Hematopoietic multipotent progenitor cell treated with erythropoietin and hydrocortisone succinate and interleukin-3 and kit ligand, for 6 days (in vitro differentiated cells): Measurements from ENCODE around the gene FAM135A.
"Not testable (repeated sequence)": the region's sequence is repeated elsewhere in the genome, so short reads cannot be mapped to it uniquely, and the experiment has no call there.

ENCODE experiments used
- DNase-seq: peaks from one replicate; pipeline ENCODE4 v3.0.0-alpha.2; 2015

Gene FAM135A

DNA sequence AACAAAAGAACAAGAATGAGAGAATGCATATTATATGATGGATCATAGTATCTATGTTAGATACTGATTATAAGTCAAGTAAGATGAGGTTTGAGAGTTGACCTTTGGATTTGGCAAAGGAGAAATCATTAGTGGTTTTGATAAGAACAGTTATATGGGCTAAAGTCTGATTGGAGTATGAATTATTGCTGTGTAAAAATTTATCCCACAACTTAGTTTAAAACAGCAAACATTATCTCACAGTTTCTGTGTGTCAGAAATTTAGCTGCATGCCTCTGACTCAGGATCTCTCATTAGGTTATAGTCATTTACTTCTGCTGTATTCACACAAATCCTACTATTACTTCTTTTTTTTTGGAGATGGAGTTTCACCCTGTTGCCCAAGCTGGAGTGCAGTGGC lies 56.7 kb downstream of the FAM135A start:
- no peak for DNase-seq

DNA sequence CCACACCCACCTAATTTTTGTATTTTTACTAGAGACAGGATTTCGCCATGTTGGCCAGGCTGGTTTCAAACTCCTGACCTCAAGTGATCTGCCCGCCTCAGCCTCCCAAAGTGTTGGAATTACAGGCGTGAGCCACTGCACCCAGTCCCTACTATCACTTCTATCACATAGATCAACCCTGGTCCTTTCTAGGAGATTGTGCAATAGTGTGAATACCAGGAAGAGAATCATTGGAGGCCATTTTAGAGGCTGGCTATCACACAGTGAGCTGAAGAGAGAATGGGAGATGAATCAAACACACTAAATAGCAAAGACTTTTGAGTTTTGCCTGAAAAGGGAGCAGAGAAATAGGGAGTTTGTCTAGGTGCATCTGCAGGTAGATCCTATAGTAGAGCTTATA lies 57.2 kb downstream of the FAM135A start:
- not testable (repeated sequence) for DNase-seq

DNA sequence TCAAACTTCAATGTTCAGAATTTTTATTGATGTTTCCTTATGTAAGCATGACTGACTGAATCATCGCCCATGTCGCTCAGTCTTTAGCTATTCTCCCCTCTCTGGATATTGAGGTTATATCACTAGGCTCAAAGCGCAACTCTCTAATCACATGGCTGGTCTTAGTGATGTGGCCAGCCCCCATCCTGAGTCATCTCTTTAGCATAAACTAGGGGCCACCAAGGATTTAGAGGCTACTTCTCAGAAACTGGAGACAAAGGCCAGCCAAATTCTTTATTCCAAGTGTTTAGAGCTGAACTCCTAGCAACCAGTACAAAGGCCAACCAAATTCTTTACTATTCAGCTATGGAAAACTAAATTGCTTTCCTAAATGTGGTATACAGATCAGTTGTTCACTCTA lies 61.4 kb downstream of the FAM135A start:
- DNase-seq, result no peak

DNA sequence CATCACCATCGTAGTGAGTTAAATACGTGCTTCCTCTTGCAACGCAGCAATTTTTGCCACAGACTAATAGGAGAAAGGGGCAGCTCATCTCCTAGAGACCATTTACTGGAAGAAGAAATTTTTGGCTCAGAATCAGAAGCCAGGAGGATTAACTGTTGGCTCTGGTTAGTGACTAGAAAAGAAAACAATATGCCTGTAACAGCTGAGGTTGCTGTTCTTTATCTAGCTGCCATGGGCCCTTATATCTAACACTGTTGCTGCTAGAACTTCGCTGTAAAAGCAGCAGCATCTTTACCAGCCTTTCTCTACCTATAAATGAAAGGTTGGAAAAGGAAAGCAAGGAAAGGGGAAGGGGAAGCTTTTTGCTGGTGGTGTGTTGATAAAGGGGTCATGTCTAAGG lies 65.9 kb downstream of the FAM135A start:
- DNase-seq, result no peak

DNA sequence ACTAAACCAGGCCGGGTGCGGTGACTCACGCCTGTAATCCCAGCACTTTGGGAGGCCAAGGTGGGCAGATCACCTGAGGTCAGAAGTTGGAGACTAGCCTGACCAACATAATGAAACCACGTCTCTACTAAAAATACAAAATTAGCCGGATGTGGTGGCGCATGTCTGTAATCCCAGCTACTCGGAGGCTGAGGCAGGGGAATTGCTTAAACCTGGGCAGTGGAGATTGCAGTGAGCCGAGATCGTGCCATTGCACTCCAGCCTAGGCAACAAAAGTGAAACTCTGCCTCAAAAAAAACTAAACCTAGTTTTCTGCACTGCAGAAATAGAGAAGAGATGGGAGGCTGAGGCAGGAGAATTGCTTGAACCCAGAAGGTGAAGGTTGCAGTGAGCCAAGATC lies 73.3 kb downstream of the FAM135A start:
- DNase-seq, result not testable (repeated sequence)

DNA sequence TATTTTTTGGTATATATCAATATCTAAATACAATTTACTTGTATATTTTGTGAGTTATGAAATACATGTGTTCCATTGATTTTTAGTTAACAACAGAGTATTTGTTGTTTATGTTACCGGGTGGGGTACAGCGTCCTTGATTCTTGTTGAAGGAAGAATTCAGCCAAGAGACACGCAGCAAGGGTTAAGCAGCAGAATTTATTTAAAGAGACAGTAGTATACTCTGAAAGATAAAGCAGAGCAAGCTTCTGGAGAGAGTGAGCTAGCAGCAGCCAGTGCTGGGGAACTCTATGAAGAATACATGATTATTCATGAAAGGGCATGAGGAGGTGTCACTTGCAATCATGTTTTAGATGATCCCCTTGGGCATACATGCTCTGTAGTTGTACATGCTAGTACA lies 76.1 kb downstream of the FAM135A start:
- no peak for DNase-seq

DNA sequence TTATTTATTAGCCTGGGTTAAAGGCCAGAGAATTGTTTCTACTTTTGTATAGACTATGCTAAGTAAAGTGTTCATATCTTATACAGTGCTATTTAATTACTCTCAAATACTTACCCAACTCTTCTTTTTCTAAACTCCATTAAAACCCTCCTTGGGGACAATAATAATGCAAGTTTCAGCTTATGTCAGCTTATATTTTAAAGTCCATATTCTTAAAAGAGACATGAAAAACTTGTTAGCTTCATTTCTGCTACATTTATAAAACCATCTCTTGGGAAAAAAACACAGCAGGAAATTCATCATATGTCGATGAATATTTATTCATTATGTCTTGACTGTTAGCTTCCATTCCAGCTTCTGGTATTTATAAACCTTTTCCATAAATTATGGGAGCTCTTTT lies 81.5 kb downstream of the FAM135A start:
- DNase-seq, result no peak

DNA sequence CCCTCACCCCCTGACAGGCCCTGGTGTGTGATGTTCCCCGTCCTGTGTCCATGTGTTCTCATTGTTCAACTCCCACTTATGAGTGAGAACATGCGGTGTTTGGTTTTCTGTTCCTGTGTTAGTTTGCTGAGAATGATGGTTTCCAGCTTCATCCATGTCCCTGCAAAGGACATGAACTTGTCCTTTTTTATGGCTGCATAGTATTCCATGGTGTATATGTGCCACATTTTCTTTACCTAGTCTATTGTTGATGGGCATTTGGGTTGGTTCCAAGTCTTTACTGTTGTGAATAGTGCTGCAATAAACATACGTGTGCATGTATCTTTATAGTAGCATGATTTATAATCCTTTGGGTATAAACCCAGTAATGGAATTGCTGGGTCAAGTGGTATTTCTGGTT lies 82.5 kb downstream of the FAM135A start:
- DNase-seq, result not testable (repeated sequence)

DNA sequence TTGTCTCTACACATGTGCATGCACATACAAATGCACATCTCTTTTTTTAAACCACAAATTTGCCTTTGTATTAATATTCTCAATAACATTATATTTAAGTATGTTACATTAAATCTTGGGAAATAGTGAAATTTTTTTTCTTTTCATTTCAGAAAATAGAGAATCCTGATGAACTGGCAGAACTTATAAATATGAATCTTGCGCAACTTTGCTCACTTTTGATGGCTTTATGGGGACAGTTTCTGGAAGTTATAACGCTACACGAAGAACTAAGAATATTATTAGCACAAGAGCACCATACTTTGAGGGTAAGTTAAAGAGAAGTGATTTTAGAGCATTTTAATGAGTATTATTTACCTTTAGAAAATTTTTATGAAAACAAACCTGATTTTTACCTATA lies 89.2 kb downstream of the FAM135A start:
- no peak for DNase-seq

DNA sequence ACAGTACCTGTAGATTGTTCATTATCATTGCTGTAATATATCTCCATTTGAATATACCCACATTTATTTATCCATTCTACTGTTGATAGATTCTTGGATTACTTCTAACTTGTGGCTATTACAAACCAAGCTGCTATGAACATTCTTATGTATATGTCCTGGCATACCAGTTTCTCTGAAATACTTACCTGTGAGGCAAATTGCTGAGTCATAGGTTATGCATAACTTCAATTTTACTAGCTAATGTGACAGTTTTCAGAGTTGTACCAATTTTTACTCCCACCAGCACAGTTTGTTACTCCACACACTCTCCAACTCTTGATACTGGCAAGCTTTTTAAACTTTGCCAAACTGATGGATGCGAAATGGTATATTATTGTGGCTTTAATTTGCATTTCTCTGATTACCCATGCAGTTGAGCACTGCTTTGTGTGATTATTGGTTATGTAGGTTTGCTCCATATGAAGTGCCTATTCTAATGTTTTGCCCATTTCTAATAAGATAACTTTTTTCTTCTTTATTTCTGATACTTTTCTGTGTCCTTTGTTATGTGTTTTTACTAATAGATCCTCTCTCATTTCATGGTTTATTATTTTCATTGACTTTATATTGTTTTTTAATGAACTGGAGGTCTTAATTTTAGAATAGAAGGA lies 90.6 kb downstream of the FAM135A start:
- no peak for DNase-seq

DNA sequence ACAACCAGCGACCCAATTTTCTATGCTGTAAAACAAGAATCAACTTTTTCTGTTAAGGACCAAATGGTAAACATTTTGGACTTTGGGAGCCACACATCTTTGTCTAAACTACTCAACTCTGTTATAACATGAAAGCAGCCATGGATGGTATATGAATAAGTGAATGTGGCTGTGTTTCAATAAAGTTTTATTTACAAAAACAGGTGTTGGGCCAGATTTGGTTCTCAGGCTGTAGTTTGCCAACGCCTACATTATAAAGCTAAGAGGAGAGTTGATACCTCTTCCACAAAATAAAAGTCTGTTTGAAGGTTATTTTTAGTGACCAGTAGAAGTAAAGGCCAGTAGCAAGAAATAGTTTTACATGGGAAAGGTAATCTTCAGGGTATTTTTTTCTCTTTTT lies 93.0 kb downstream of the FAM135A start:
- DNase-seq, result no peak

DNA sequence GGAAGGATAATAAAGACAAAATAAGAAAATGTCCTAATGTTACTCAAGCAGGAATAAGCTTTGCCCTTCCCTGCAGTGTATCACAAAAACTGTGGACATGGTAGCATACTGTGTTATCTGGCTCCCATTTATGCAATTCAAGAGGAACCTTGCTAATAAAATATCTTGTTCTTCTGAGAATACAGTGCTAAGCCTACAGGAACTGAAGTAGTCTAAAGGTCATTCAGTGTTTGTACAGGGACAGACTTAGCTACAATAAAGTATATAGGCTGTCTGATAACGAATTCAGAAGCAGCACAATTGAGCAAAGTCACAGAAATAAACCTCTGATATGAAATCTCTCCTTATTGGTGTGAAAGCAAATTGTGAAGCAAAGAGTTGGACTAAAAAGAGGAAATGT lies 93.9 kb downstream of the FAM135A start:
- DNase-seq, result no peak

DNA sequence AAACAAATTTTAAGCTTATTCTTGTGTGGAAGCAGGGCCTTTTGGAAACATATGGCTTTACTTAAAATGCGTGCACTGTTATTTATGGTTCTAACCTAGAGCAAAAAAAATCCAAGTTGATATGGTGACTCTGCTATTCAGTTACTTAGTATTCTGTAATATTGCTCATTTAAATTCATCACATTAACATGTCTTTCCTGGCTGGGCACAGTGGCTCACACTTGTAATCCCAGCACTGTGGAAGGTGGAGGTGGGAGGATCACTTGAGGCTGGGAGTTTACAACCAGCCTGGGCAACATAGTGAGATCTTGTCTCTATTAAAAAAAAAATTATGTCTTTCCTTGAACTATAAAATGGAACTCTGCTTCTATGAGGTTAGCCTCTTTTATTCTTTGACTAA lies 95.6 kb downstream of the FAM135A start:
- DNase-seq, result no peak

DNA sequence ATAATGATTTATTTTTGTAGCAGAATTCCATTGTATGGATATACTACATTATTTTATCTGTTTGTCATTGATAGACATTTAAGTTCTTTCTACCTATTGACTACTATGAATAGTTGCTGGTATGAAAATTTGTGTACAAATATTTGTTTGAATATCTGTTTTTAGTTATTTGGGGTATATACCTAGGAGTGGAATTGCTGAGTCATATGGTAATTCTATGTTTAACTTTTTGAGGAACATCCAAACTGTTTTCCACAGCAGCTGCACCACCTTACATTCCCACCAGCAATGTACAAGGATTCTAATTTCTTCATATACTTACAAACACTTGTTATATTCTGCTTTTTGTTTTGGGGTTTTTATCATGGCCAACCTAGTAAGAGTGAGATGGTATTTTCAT lies 97.3 kb downstream of the FAM135A start:
- no peak for DNase-seq

DNA sequence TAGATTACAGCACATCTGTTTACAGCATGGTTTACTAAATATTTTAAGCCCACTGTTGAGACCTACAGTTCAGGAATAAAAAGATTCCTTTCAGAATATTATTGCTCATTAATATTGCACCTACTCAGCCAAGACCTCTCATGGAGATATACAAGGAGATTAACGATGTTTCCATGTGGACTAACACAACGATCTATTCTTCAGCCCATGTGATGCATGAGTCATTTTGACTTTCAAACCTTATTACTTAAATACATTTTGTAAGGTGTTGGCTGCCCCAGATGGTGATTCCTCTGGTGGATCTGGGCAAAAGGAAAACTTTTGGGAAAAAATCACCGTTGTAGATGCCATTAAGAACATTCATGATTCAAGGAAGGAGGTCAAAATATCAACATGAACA lies 105.4 kb downstream of the FAM135A start:
- no peak for DNase-seq

DNA sequence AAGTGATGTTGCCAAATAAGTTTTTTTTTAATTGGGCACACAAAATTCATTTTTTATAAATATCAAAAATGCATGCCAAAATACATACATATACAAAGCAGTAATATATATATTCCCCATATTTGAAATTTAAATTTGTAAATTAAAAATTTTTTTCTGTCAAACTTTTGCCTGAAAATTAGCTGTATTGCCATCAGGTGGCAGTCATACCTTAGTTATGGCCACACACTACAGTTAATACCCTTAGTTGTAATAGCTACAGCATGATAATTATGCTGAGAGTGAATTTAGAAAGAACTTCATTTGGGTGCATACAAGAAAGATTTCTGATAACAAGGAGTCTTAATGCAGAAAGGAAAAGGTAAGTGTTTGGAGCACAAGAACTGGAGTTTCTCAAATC lies 107.3 kb downstream of the FAM135A start:
- DNase-seq, result peak; percentile 56

DNA sequence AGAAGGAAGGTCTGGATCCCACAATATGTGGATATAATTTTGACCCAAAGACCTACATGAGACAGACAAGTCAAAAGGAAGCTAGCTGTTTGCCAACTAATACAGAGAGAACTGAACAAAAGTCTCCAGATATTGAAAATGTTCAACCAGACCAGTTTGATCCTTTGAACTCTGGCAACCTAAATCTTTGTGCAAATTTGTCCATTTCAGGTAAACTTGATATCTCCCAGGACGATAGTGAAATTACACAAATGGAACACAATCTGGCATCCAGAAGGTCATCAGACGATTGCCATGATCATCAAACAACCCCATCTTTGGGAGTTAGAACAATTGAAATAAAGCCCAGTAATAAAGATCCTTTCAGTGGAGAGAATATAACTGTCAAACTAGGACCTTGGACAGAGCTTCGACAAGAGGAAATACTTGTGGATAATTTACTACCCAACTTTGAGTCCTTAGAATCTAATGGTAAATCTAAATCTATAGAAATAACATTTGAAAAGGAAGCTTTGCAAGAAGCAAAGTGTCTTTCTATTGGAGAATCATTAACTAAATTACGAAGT lies 111.5 kb downstream of the FAM135A start:
- DNase-seq, result no peak

DNA sequence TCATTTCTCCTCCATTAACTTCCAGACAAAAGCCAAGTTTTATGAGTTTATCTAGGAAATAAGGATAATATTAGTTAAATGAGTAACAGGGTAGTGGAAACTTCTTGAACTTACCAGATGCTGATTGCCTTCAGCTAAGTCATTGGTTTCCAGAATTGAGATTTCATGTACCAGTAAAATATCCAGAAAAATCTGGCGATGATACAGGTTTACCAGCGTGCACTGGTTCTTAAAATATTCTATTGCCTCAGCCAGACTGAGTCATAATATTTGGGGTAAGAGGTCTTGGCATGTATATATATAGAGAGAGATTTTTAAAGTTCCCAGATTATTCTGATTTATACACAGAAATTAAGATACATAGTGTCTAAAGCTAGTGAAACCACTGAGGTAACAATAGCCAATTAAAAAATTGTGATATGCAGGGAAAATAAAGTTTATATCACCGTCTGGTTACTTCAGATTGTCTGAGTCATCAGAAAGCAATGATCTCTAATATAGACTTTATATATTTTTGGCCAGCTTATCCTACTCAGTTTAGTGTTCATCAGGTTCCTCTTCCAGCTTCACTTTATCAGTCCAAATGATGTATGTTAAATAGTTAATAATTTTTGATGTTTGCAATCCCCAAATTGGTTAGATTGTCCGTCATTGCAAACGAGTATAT lies 113.9 kb downstream of the FAM135A start:
- DNase-seq, result no peak

DNA sequence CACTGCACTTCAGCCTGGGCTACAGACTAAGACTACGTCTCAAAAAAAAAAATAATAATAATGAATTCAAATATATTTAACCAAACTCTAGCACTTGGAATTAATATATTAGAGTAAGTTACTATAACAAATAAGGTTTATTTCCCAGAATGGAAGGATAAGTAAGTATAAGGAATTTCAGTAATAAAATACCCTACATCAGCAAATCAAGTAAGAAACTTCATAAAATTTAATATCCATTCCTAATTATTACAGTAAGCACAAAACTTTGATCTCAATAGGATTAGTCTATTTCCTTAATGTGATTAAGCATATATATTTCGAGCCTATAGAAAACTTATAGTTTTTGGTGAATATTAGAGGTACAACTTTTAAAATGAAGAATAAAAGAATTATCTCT lies 116.7 kb downstream of the FAM135A start:
- DNase-seq, result no peak

DNA sequence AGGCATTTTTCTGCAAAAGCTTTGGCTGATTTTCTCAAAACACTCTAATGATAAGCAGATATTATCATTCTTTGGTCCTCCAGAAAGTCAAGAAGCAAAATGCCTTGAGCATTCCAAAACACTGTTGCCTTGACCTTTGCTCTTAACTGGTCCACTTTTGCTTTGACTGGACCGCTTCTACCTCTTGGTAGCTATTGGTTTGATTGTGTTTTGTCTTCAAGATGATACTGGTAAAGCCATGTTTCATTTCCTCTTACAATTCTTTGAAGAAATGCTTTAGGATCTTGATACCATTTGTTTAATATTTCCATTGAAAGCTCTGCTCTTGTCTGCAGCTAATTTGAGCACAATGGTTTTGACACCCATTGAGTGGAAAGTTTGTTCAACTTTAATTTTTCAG lies 117.8 kb downstream of the FAM135A start:
- no peak for DNase-seq

DNA sequence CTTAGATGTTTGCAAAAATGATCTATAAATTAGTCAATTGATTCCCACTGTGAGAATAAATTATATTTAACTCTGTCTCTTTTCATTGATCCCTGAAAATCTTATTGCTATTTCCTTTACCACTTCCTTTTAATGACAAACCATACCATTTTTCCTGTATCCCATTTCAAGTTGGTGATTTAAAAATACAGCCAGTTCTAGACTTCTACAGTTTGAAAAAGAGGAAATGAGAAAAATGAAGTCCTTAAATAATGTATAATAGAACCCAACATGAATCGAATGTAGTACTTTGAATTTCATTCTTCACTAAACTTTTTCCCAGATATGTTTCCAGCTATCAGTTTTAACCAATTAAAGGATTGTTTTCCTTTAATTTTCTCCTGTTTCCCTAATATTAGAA lies 124.0 kb downstream of the FAM135A start:
- no peak for DNase-seq

DNA sequence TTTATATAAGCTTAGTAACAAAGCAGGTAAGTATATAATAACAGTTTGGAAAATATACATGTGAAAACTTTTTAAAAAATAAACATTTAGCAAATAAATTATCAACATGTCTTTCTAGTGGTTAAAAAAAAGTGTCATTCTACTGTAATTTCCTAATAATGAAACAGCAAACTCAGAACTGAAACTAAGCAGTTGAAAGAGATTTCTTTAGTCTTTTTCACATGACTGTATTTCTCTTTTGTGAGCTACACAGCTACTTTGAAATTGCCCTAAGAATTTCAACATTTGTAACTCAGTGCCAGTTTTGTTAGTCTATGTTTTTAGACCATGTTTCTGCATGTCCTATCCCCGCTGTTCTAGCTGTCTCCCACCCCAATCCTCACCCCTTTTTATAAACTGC lies 125.1 kb downstream of the FAM135A start:
- DNase-seq, result no peak

DNA sequence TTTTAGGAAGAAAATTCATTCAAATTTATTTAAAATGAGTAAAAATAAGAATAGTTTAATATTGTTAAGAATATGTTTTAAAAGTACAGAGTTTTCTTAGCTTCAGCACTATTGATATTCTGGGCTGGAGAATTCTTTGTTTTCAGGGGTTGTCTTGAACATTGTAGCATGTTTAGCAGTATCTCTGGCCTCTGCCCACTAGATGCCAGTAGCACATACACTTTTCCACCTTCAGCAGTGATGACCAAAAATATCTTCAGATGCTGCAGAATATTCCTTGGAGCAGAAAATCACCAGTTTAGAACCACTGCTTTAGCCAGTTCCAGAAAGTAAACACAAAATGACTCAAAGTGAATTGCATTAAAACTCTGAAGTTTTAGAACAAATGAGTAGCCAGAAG lies 134.0 kb downstream of the FAM135A start:
- peak; percentile 40 for DNase-seq

DNA sequence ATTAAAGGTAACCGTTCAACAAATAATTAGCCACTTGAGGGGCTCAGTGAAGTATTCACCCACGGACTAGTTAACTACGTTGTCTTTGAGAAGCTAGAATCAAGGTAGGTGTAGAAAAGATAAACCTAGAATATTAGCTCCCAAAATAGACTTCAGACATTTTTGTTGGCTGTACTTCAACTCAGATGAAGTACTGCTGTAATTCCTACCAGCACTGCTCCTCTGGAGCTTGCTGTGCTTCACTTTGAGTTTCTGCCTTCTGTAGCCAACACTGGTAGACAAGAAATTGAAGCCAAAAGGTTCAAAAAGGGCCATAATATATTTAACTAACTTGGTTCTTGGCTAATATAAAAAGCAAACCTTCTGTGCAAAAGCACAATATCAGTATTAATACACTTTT lies 134.6 kb downstream of the FAM135A start:
- DNase-seq, result no peak

DNA sequence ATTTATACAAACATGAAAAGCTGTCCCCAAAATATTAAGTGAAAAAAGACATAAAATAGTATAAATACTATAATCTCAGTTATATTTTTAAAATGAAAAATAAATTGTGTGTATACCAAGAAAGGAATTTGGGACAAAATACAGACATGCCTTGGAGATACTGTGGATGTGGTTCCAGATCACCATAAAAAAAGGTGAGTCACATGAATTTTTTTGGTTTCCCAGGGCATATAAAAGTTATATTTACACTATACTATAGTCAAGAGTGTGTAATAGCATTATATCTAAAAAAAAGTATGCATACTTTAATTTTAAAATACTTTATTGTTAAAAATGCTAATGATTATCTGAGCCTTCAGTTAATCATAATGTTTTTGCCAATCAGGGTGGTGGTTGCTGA lies 136.0 kb downstream of the FAM135A start:
- no peak for DNase-seq
